Esophagus muscularis mucosa (tissue), 3 donors: ENCODE measurements around the gene GRIK4.

Experiments
- POLR2A ChIP-seq: fragments of 450-650 bp; IDR thresholded peaks from one replicate; pipeline ENCODE4 v1.6.1; 2017; ENCODE audit warnings: antibody characterized with exemption, moderate library complexity, mild to moderate bottlenecking, low read depth
- TF ChIP-seq, protein P1 (sequence below), 3 experiments: fragments of 200-600 bp in 2 of 3; fragments of 450-650 bp in 1 of 3; sonication (generic) in 2 of 3; IDR thresholded peaks; one replicate each; pipeline ENCODE4 v1.5.1; 2017 to 2019; ENCODE audit warnings: antibody characterized with exemption in 3 of 3, mild to moderate bottlenecking in 2 of 3, moderate library complexity in 1 of 3

DNA sequence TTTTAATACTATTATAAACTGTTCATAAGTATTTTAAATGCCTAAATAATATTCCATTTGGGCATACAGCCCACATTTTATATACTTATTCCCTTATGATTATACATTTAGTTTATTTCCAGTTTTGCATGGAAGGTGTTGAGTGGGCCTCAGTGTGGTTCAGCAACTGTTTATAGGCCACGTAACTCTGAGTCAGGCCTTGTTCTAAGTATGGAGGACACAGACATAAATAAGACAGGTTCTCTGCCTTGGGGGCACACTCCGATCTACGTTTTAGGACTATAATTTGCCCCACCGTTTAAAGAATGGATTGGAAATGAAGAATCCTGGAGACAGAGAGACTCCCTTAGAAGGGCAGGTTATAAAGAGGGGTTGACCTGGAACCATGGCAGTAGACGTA is 300.2 kb downstream of the GRIK4 start:
- TF ChIP-seq, protein P1, sequence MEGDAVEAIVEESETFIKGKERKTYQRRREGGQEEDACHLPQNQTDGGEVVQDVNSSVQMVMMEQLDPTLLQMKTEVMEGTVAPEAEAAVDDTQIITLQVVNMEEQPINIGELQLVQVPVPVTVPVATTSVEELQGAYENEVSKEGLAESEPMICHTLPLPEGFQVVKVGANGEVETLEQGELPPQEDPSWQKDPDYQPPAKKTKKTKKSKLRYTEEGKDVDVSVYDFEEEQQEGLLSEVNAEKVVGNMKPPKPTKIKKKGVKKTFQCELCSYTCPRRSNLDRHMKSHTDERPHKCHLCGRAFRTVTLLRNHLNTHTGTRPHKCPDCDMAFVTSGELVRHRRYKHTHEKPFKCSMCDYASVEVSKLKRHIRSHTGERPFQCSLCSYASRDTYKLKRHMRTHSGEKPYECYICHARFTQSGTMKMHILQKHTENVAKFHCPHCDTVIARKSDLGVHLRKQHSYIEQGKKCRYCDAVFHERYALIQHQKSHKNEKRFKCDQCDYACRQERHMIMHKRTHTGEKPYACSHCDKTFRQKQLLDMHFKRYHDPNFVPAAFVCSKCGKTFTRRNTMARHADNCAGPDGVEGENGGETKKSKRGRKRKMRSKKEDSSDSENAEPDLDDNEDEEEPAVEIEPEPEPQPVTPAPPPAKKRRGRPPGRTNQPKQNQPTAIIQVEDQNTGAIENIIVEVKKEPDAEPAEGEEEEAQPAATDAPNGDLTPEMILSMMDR (IDR thresholded peaks at IDR 0.05) = no peak
- TF ChIP-seq POLR2A = no peak
